GM12878 (cell line): ENCODE data around the gene TBL3. TPM values are rescaled to one million over a fixed set of nuclear protein-coding genes. Genes with fewer than 3 reads are reported as not detected.

ENCODE experiments used
- ATF3 ChIP-seq: IDR thresholded peaks from 2 replicates; pipeline ENCODE4 v1.6.1; 2011; ENCODE audit warnings: low read depth, mild to moderate bottlenecking, low read length, moderate library complexity, borderline replicate concordance; ENCODE audit errors: extremely low read depth
- E2F8 ChIP-seq: fragments of 450-650 bp; IDR thresholded peaks from 2 replicates; pipeline ENCODE4 v1.6.1; 2018; ENCODE audit warnings: mild to moderate bottlenecking, low read depth, moderate library complexity; ENCODE audit not compliant: partially characterized antibody
- EGR1 ChIP-seq, 2 experiments: IDR thresholded peaks; 1 replicate in 1 of 2; 2 replicates in 1 of 2; pipeline ENCODE4 v1.6.1; 2011 to 2012; ENCODE audit warnings: low read depth in 2 of 2, low read length in 2 of 2, borderline replicate concordance in 1 of 2, mild to moderate bottlenecking in 1 of 2, moderate library complexity in 1 of 2
- GATAD2B ChIP-seq: fragments of 450-650 bp; conservative IDR thresholded peaks from 2 replicates; pipeline ENCODE4 v1.6.1; 2017; ENCODE audit warnings: low read depth, mild to moderate bottlenecking, moderate library complexity
- HCFC1 ChIP-seq: fragments of 150-350 bp; IDR thresholded peaks from 2 replicates; pipeline ENCODE4 v1.6.1; 2014; ENCODE audit warnings: low read length
- LARP7 ChIP-seq: fragments of 450-650 bp; IDR thresholded peaks from 2 replicates; pipeline ENCODE4 v1.6.1; 2017; ENCODE audit warnings: mild to moderate bottlenecking
- SP1 ChIP-seq: IDR thresholded peaks from one replicate; pipeline ENCODE4 v1.6.1; 2011; ENCODE audit warnings: low read depth, low read length
- ZNF592 ChIP-seq: fragments of 450-650 bp; IDR thresholded peaks from 2 replicates; pipeline ENCODE4 v1.6.1; 2017; ENCODE audit warnings: mild to moderate bottlenecking, moderate library complexity
- polyA plus RNA-seq, 11 experiments: library from polyadenylated mRNA; depleted of rRNA in 4 of 11; unstranded in 6 of 11; stranded (reverse) in 5 of 11; fragments of >200 nt; fragmentation: Nextera tagmentation in 4 of 11; fragmentation: Illumina TruSeq in 1 of 11; extraction: Ambion mirVana in 4 of 11; extraction: Trizol in 1 of 11; gene quantifications; 1 replicate in 1 of 11; 2 replicates in 10 of 11; pipeline versions ENCODE4 v1.2.1 to v1.2.3, GENCODE V29; 2011 to 2016; ENCODE audit warnings: inconsistent platforms in 2 of 11, missing spikeins in 2 of 11, low read depth in 1 of 11
- total RNA-seq, 4 experiments: library from RNA; depleted of rRNA in 3 of 4; stranded (reverse); fragments of >200 nt in 3 of 4; fragmentation: Illumina TruSeq in 1 of 4; extraction: Trizol in 1 of 4; gene quantifications; 2 replicates each; pipeline versions ENCODE4 v1.2.1 to v1.2.3, GENCODE V29; 2013 to 2021

The TBL3 gene
- total and polyA plus RNA-seq, 10 of the 15 experiments (the other 5 are each of a cell fraction or from before 2014, with no cell fraction given): 1.2 to 101 (median 34.2) TPM

GRCh38 chr16:1929578-1930337 is 42.1 kb upstream of the TBL3 start (continued):
- TF ChIP-seq E2F8 (no peak), GATAD2B (peak; percentile 80), HCFC1 (peak; percentile 22; the same call in 1 of the 2 replicates), ZNF592 (peak; percentile 91), SP1 (peak; percentile 29), EGR1 (IDR thresholded peaks at IDR 0.05; ENCODE audit: borderline replicate concordance in 1 of 2, low read depth in 2 of 2, low read length in 2 of 2) (0 out of 3 replicates have a peak, but pooled peaks of 1 of the 2 experiments have one; percentile 46), ATF3 (0 out of 2 replicates have a peak, but pooled peaks have one; percentile 24), LARP7 (peak; percentile 92)
